Stimulated activated CD4-positive, alpha-beta T cell treated with anti-CD3 and anti-CD28 coated beads, Interleukin-4, amount 100 ng/mL, for 1 hour (primary cell): ENCODE results near the gene UVSSA.
A peak's percentile ranks its signal among the peaks of the same experiment; 100 is the strongest.

Source experiments
- DNase-seq: peaks from one replicate; pipeline ENCODE4 v3.0.0-alpha.2; 2020

The UVSSA gene

GRCh38 chr4:1351854-1352566 is 5.0 kb downstream of the UVSSA start:
- DNase-seq, result peak; percentile 90

GRCh38 chr4:1352567-1352900 is 5.5 kb downstream of the UVSSA start:
- DNase-seq, result no peak

GRCh38 chr4:1353186-1354055 is 6.4 kb downstream of the UVSSA start:
- no peak for DNase-seq

- DNase-seq, result no peak
Observed at GRCh38 chr4:1354136-1354982, 7.4 kb downstream of the UVSSA start.

- DNase-seq, result no peak
Observed at GRCh38 chr4:1354983-1355275, 7.9 kb downstream of the UVSSA start.

- no peak for DNase-seq
Observed at GRCh38 chr4:1355378-1355777, 8.4 kb downstream of the UVSSA start.

GRCh38 chr4:1356181-1356998 is 9.4 kb downstream of the UVSSA start:
- DNase-seq, result peak; percentile 53

GRCh38 chr4:1357356-1358248 is 10.6 kb downstream of the UVSSA start:
- no peak for DNase-seq

- DNase-seq, result no peak
Observed at GRCh38 chr4:1358421-1359143, 11.6 kb downstream of the UVSSA start.

GRCh38 chr4:1359144-1359501 is 12.1 kb downstream of the UVSSA start:
- DNase-seq, result no peak

- no peak for DNase-seq
Observed at GRCh38 chr4:1359976-1360375, 13.0 kb downstream of the UVSSA start.

GRCh38 chr4:1360423-1361283 is 13.6 kb downstream of the UVSSA start:
- DNase-seq, result no peak

- no peak for DNase-seq
Observed at GRCh38 chr4:1361431-1361830, 14.4 kb downstream of the UVSSA start.

GRCh38 chr4:1362046-1362445 is 15.0 kb downstream of the UVSSA start:
- no peak for DNase-seq

GRCh38 chr4:1362521-1362920 is 15.5 kb downstream of the UVSSA start:
- no peak for DNase-seq

GRCh38 chr4:1363513-1363912 is 16.5 kb downstream of the UVSSA start:
- no peak for DNase-seq

GRCh38 chr4:1364217-1364616 is 17.2 kb downstream of the UVSSA start:
- DNase-seq, result no peak

GRCh38 chr4:1364748-1365147 is 17.7 kb downstream of the UVSSA start:
- DNase-seq, result no peak

GRCh38 chr4:1365271-1366178 is 18.5 kb downstream of the UVSSA start:
- DNase-seq, result no peak
